NCI-H1930 (cell line): ENCODE results near the gene IKZF1.

Experiments used
- DNase-seq, 2 experiments: peaks; one replicate each; lab custom pipeline; 2025; lab: John Stamatoyannopoulos, UW

The IKZF1 gene

DNA sequence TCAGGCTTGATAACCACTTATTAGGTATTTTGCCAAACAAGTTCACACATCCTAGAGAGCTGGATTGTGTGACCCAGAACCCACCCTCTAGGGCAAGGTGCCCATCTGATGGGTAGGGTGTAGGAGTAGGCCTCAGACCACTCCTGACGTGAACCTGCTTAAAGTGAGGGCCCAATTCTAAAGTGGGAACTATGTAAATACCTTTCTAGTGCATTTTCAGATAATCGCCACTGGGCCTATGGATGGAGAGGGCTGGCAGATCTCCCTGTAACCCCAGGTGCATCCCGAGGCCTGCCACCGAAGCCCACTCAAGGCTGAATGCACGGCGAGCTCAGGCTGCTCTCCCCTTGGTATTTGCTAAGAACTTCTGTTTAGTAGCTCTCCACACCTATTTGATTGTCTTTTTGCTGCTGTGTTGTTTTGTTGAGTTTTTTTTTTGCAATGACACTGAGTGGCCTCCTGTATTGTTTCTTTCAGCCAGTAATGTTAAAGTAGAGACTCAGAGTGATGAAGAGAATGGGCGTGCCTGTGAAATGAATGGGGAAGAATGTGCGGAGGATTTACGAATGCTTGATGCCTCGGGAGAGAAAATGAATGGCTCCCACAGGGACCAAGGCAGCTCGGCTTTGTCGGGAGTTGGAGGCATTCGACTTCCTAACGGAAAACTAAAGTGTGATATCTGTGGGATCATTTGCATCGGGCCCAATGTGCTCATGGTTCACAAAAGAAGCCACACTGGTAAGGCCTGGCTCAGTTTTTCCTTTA, 71.7 kb downstream of the IKZF1 start:
- no peak for DNase-seq

DNA sequence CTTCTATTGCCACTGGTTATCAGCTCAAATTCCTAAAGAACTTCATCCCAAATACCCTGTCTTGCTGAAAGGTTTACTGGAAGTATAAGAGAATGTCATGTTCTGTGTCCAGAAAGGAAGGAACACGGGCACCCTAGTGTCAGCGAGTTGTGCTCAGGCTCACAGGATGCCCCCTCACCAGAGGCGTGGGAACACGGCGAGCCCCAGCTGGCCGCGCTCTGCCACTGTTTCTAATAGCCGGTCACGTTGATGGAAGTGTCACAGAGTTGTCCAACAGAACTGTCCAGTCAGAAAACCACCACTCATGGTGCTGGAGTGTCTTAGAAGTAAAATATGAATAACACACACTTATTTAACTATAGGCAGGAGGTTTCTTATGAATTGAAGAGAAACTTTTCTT, 72.8 kb downstream of the IKZF1 start:
- no peak for DNase-seq

DNA sequence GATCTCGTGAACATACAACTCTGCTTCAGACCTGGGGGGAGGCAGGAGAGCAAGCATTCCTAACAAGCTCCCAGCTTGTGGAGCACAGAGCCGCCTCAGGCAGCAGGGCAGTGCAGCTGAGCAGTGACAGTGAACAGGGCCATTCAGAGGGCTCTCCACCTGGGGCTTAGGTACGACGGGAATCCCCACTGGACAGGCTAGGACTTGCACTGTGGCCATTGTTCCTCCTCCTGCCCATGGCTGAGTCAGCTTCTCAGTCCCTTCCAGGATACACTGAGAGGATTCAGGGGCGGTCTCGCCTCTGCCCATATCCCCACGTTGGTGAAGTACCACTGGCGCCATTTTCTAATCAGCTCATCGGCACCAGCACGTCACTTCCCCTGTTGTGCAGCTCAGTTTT, 74.6 kb downstream of the IKZF1 start:
- no peak for DNase-seq

DNA sequence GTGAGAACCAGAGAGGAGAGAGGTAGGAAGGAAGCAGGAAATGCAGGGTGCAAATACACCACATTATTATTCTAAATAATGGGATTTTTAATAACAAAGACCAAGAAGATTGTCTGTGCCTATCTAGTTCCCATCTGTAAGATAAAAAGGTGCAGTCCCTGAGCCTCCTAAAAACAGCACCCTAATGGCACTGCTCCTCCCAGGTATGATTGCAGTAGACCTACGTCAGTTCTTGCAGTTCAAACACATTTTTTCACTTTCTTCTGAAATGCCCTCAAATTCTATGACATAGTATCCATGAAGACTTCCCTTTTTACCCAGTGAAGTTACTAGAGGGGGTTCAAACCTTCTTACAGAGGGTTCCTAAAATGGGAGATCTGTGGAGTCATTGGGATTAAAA, 75.0 kb downstream of the IKZF1 start:
- no peak for DNase-seq

DNA sequence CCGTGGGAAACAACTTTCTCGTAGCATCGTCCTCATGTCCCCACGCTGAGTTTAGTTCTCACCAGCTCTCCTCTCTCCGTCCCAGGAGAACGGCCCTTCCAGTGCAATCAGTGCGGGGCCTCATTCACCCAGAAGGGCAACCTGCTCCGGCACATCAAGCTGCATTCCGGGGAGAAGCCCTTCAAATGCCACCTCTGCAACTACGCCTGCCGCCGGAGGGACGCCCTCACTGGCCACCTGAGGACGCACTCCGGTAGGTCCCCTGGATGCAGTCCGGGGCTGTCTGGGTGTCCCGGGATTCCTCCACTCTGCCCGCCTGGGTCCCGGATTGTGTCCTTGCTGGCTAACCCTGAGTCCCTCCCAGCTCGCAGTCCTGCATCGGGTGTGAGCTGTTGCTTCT, 77.9 kb downstream of the IKZF1 start:
- no peak for DNase-seq

DNA sequence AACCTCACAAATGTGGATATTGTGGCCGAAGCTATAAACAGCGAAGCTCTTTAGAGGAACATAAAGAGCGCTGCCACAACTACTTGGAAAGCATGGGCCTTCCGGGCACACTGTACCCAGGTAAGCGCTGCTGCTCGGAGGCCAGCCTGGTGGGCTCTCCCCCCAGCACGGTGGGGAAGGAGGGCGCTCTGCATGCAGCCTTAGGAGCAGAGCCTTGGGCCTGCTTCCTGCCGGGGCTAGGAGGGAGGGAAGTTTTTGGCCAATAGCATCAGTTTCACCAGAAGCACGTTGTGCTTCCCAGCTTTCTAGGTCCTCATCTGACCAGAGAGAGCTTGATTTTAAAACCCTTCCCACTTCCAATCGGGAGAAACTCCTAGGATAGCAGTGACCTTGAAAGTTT, 82.8 kb downstream of the IKZF1 start:
- DNase-seq: no peak

DNA sequence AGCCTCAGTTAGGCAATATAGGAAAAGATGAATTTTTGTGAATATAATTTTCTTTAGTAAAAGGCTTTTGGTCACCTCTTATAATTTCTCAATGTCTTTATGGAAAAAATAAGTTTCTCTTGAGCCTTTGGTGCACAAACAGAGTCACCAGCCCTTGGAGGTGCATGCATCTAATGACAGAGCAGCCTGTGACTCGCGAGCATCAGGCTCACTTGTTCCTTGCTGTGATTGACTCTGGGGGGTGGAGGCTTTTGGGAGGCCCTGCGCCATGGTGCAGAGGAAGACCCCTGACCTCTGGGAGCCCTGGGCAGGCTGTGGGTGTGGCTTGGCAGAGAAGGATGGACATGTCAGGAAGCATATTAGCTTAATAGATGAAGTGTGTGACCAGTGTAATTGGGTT, 85.4 kb downstream of the IKZF1 start:
- no peak for DNase-seq

DNA sequence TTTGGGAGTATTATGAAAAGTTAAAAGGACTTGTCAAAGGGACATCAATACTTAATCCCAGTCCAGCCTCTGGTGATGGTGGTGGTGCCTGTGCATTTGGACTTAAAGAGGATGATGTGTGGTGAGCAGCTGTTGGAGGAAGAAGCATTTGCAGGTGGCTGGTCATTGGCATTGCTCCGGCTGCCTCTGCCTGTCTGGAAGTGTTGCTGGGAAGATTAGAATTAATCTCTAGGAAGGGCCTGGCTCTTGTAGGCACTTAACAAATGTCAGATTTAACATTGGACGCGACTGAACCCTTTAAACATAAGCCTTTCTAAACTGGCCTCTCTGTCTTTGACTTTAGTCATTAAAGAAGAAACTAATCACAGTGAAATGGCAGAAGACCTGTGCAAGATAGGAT, 86.9 kb downstream of the IKZF1 start:
- no peak for DNase-seq

DNA sequence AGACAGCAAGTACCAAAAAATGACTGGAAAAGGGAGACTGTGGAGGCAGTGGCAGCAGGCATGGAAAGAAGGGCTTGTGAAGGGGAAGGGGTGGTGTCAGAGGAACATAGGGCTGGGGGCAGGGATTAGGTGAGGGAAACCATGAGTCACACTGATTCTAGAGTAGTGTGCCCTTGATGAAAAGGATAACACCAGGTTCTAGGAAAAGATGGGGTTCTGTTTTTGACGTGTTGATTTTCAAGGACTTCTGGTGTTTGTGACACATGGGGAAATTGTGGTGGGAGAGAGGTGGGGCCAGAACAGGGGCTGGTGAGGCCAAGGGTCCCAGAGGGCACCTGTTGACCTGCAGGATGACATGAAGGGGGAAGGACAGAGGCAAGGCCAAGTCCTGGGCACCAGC, 88.6 kb downstream of the IKZF1 start:
- DNase-seq: no peak

DNA sequence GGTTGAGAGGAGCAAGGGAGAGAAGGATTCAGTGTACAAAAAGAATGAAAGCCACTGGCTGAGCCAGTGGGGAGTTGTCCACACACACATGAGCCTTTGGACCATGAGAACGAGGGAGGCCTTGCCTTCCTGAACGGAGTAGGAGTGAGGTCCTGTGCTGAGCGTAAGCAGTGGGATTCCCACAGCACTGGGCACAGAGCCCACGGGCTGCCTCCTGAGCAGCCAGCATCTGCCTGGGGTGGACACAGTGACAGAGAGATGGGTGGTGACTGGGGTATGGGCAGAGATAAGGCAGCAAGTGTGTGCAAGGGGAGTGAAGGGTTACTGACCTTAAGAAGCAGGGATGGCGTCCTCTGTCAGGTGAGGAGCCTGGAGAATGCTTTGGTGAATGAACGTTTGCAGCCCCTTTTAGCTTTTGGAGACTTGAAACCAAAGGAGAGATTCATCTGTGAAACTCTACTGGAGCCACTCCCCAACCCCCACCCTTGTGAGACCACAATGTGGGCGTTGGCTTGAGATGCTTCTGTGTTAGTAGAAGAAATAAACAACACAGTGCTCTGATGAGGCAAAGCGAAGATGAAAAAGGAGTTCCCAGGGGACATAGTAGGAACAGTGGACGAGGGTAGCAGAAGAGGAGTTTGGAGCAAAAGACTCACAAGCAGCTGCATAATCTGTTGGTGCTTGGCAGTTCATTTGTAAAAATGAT, 89.2 kb downstream of the IKZF1 start:
- no peak for DNase-seq

DNA sequence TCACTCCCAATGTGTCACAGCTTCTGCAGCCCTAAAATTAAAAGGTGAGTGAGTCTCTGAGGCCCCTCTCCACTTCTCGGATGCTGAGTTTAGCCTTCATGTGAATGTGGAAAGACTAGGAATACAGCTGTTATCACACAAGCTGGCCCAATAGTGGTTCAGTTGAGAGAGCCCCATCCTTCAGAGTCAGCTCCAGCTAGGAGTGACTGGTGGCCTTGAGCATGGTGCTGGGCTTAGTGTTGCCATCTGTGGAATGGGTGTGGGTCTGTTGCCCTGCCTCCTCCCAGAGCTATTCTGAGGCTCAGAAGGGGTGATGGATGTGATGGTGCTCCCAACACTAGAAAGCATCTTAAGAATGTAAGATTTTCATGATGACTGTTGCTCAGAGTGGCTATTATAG, 89.8 kb downstream of the IKZF1 start:
- DNase-seq: no peak

DNA sequence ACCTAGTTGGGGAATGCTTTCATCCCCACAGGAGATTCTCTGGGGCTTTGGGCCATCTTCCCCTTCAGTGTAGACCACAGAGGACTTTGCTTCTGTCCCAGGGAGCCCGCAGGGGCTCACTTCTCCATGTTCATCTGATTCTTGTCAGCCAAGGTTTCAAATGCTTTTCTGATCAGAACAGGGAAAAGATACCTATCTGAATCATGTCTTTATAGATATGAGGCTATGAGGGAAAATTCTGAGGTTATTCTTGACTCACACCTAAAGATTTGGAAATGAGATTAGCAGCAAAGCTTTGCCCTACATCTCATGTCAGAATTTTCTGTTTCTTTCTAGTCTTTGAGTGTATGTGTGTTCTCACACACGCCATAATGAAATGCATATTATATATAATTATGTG, 92.3 kb downstream of the IKZF1 start:
- DNase-seq: no peak

DNA sequence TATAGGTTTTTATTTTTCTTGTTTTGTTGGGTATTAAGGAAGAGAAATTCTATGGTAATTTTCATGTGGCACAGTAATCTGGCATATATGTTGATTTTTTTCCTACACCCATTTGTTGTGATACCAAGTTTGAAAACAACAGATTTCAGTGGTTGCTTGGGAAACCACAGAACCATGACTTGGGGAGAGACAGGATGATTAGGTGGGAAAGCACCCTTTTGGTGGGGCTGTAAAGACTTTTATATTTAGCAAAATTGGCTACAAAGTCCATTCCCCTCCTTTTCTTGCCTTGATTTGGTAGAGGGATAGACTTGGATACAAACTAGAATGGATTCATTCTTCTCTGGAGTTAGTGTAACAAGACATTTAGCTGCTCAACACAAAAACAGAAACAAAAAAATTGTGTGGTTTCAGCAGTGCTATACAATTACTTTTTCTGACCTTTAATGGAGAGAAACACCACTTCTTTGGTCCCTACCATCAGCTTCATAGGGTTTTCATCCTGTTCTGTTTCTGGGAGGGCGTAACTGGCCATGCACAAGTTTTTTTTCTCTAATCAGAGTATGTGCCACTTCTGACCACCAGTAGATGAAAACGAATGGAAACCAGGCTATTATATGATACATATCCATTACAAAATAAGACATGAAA, 92.9 kb downstream of the IKZF1 start:
- no peak for DNase-seq

DNA sequence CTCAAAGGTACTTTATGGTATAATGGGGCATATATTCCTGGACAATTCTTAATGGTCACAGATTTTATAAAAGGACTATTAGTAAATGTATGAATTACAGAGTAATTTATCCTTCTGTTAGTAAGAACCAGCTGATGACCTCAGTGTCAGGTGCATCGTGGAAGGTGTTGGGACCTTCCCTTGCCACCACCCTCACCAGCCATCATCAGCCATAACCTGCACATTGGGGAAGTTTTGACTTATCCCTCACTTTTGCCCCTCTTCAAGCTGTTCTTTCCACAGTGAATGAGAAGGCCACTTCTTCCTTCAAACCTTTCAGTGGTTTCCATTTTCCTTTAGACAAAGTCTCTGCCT, 93.4 kb downstream of the IKZF1 start:
- no peak for DNase-seq

DNA sequence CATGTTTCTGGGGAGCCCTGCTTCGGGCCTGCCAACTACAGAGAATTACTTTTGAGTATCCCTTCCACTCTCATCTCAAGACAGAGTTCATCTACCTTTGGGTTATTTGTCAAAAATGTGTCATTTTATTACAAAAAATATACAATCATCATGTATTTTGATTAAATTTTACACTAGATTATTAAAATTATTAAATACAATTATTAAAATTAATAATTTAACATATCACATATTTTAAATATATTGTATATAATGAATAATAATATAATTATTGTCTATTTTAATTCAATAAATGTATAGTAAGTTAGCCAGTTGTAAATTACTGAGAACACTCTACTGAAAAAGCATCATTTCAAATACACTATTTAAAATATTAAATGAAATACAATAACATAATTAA, 94.7 kb downstream of the IKZF1 start:
- no peak for DNase-seq

DNA sequence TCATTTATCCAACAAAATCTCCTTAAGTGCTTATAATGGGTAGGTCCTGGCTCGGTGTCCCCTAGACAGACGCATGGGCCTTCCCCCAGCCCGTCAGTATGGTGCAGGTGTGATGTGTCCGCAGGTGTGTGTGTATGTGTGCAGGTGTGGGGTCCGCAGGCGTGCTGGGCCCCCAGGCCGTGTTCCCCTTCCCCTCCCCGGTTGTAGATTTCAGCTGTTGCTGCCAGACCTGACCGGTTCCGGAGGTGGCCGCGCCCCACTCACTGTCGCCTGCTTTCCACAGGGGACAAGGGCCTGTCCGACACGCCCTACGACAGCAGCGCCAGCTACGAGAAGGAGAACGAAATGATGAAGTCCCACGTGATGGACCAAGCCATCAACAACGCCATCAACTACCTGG, 95.1 kb downstream of the IKZF1 start:
- no peak for DNase-seq

DNA sequence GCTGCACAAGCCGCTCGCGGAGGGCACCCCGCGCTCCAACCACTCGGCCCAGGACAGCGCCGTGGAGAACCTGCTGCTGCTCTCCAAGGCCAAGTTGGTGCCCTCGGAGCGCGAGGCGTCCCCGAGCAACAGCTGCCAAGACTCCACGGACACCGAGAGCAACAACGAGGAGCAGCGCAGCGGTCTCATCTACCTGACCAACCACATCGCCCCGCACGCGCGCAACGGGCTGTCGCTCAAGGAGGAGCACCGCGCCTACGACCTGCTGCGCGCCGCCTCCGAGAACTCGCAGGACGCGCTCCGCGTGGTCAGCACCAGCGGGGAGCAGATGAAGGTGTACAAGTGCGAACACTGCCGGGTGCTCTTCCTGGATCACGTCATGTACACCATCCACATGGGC, 95.6 kb downstream of the IKZF1 start:
- no peak for DNase-seq

DNA sequence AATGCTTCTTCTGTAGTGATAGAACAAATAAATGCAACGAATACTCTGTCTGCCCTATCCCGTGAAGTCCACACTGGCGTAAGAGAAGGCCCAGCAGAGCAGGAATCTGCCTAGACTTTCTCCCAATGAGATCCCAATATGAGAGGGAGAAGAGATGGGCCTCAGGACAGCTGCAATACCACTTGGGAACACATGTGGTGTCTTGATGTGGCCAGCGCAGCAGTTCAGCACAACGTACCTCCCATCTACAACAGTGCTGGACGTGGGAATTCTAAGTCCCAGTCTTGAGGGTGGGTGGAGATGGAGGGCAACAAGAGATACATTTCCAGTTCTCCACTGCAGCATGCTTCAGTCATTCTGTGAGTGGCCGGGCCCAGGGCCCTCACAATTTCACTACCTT, 99.9 kb downstream of the IKZF1 start:
- DNase-seq: no peak

DNA sequence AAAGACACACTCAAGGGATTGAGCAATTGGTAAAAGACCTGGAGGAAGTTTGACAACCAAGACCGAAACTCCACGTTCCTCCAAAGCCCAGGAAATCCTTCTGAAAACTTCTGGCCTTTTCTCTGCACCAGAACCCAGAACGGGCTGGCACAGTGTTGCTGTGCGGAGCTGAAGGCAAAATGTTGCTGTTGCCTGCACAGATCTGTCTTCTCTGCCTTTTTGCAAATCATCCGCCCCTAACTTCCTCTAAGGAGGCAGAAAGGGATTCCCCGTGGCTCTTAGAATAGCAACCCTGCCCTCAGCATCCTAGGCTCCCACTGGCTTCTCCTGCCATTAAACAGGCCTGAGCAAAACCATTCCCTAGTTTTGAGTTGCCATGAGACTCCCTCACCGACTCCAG, 100.7 kb downstream of the IKZF1 start:
- DNase-seq: no peak

DNA sequence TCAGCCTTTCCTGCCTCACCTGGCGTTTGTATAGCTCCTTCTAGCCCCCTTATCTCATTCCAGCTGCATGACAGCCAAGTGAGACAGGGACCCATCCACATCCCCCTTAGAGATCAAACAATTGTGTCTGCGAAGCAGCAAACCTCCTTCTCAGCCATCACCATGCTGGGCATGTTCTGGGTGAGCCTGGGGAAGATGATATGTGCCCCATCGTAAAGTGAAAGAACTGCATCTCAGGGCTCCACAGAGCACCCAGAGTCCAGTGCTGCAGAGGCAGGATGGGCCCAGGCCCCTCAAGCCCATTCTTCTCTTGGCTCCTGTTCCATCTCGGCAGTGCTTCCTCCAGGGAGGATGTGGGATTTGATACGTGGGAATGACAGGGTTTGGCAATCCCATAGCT, 102.4 kb downstream of the IKZF1 start:
- DNase-seq: no peak

DNA sequence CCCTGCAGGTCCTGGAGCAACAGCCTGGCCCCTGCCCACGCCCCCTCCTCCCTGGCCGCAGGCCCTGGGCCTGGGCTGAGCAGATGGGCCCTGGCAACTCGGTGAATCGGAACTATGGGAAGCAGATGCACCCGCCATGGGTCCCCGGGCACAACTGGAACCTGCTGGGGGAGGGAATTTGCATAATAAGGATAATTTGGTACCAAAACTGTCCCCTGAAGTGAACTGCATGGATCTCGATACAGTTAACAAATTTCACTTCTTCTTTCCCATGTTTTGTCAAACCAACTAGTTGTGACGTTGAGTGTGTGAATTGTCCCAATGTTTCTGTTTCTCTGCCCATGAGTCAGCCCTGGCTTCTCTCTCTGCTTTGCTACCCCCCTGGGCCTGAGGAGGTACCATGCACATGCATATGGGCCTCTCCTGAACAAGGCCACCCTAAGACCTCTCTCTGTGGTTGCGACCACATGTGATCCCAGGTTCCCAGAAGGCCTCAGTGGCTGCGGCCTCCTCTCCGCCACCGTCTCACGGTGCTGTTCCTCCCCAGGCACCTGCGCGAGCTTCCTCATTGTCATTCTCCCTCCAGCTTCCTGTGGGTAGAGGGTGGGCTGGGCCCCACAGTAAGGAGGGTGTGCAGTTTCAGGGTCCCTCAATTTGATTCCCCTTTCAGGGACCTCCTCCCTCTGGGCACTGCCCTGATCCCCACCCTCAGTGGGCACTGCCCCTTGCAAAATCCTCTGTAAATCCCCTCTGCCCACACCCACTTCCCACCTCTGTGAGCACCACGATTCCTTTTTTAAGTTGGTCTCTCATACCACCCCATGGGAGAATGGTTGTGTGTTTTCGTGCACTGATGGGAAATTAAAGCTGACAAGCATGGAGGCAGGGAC, 105.6 kb downstream of the IKZF1 start:
- no peak for DNase-seq

DNA sequence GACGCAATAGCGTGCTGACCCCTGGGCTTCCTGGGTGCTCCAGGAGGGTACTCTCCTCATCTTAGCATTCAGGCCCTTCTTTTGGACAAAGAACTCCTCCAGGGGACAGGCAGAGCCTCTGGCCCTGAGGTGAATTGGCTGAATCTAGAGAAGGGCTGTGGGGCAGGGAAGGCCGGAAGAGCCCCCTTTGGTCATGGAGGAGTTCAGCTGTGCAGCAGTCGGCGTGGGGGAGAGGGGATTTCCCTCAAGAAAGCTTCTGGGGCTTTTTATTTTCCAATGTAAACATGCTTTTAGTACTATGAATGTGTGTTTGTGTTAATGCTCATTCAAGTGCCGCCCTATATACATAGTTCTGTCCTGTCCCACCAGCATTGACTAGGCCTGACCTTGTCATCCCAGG, 106.8 kb downstream of the IKZF1 start:
- DNase-seq: no peak

DNA sequence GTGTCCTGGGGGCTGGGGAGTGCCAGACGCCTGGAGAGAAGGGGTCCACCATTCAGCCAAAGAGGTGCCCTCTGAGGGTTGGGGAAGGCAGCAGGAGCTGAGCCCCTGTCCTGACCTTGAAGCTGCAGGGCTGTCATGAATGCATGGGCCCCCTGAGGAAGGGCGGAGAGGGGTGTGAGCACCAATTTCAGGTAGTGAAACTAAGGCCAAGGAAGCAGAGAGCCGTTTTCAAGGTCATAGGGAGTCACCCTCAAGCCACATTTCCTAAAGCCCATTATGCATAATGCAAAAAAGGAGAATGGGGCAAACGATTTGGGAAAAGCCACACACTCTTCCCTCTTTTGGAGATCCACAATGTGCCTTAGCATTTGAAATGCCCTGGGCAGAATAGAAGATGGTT, 108.5 kb downstream of the IKZF1 start:
- DNase-seq: no peak
